ENCODE data around the gene ZNF584. TPM values are rescaled to one million over a fixed set of nuclear protein-coding genes. Genes with fewer than 3 reads are reported as not detected.

ZNF584 gene
- total and polyA plus RNA-seq, 10 of the 15 experiments (the other 5 are each of a cell fraction or from before 2014, with no cell fraction given), result 2.0 to 10.7 (median 6.3) TPM

GRCh38 chr19:58408152-58409009 is at the start of gene ZNF584 (continued):
- peak; percentile 31; the same call in 1 of the 2 replicates for TF ChIP-seq MLLT1 (IDR thresholded peaks at IDR 0.05)
- 0 out of 2 replicates have a peak, but pooled peaks have one; percentile 49 for TF ChIP-seq CHD4 (IDR thresholded peaks at IDR 0.05)
- peak; percentile 30 for TF ChIP-seq MAX (IDR thresholded peaks at IDR 0.05; ENCODE audit: low read depth, low read length)
- TF ChIP-seq TCF3 (IDR thresholded peaks at IDR 0.05; ENCODE audit: borderline replicate concordance, insufficient read depth, low read depth, low read length), result 0 out of 2 replicates have a peak, but pooled peaks have one; percentile 22
- peak; percentile 68 for TF ChIP-seq ATF7 (IDR thresholded peaks at IDR 0.05; ENCODE audit: low read depth)

GRCh38 chr19:58361900-58362271 is 46.6 kb upstream of the ZNF584 start:
- Histone ChIP-seq H3K4me3 (peak overlapping the region; percentile 79), H3K27ac (ENCODE audit: control insufficient read depth, insufficient read depth) (peak overlapping the region; percentile 86), H2AFZ (ENCODE audit: control insufficient read depth, low read depth, low read length) (peak overlapping the region; percentile 97), H3K4me2 (ENCODE audit: control insufficient read depth, insufficient read depth) (peak overlapping the region; percentile 81), H3K36me3 (ENCODE audit: control insufficient read depth in 2 of 2, insufficient read depth in 2 of 2, low read length in 1 of 2) (no peaks in the 10 kb centered on the region), H3K79me2 (ENCODE audit: control insufficient read depth, insufficient read depth, low read length) (no peaks in the 10 kb centered on the region), H3K4me1 (ENCODE audit: control insufficient read depth, insufficient read depth, low read length) (peaks cover 14% of the 10 kb centered on the region), H3K9ac (ENCODE audit: control insufficient read depth, insufficient read depth, low read length) (peak overlapping the region; percentile 89), H3K9me3 (replicated peaks; ENCODE audit: control insufficient read depth, insufficient read depth, low read length) (no peaks in the 10 kb centered on the region), H3K27me3 (replicated peaks in 1 of 2; ENCODE audit: control insufficient read depth in 2 of 2, insufficient read depth in 2 of 2, low read length in 1 of 2) (no peaks in the 10 kb centered on the region), H4K20me1 (ENCODE audit: control insufficient read depth, insufficient read depth) (no peaks in the 10 kb centered on the region)
- no peak for TF ChIP-seq TCF3 (IDR thresholded peaks at IDR 0.05; ENCODE audit: borderline replicate concordance, insufficient read depth, low read depth, low read length)
- TF ChIP-seq SRF (IDR thresholded peaks at IDR 0.05; ENCODE audit: low read depth in 2 of 2, low read length in 2 of 2), result peak; percentile 9 to 74; a peak in 2 of 4 replicates
- 0 out of 3 replicates have a peak, but pooled peaks of 1 of the 2 experiments have one; percentile 41 for TF ChIP-seq EGR1 (IDR thresholded peaks at IDR 0.05; ENCODE audit: borderline replicate concordance in 1 of 2, low read depth in 2 of 2, low read length in 2 of 2)
- peak; percentile 41; the same call in 1 of the 2 replicates for TF ChIP-seq ZNF687 (IDR thresholded peaks at IDR 0.05)
- TF ChIP-seq HDGF (IDR thresholded peaks at IDR 0.05), result peak; percentile 19; the same call in 1 of the 2 replicates
- ChIA-PET CTCF (interaction anchor here (1.7 to 2.2 kb wide), 4 partner anchors 14 to 179 kb away, joined by 4 to 13 read pairs (median 8); partner anchors contain the start of genes ZBTB45 and ZNF274), POLR2A (interaction anchor here (0.5 to 3.2 kb wide), 9 partner anchors 12 to 137 kb away, joined by 3 to 37 read pairs (median 6); partner anchors contain the start of genes ZNF446 and ZNF837), SMC1A (ENCODE audit: uncharacterized antibody, unreplicated experiment) (interaction anchor here (0.9 to 2.6 kb wide), 8 partner anchors 14 to 197 kb away, joined by 3 to 17 read pairs (median 4); partner anchors contain the start of genes CHMP2A and ZNF837), RAD21 (ENCODE audit: unreplicated experiment) (interaction anchor here (0.5 to 2.3 kb wide), 11 partner anchors 14 to 137 kb away, joined by 3 to 18 read pairs (median 4); partner anchors contain the start of genes ZNF584 and ZNF837)
- WGBS (ENCODE audit: insufficient coverage, insufficient replicate concordance, low lambda C conversion rate, missing lambda C conversion rate), result 23% methylated on average over 28 of the region's 28 CpGs
- peak; percentile 66 for FAIRE-seq
- DNase-seq (ENCODE audit: low read depth, low spot score), result no peak
- peak; percentile 50 for ATAC-seq
- in situ Hi-C loops (cut with MboI) (no loop called here), intact Hi-C loops (cut with micrococcal nuclease; ENCODE audit: unreplicated experiment) (loop anchor here (1.0 to 2.0 kb wide), 2 partner anchors 19 to 35 kb away; partner anchors contain the start of gene ZNF837)
- no TSS peak for BruUV-seq (replicated peaks)
